Stimulated activated CD4-positive, alpha-beta T cell treated with anti-CD3 and anti-CD28 coated beads, Interleukin-1b, Interleukin-23, amount 100 ng/mL, for 24 hours (primary cell): ENCODE results near the gene ISL1.

ENCODE experiments used
- DNase-seq, 4 experiments: peaks; one replicate each; pipeline ENCODE4 v3.0.0-alpha.2; 2020; ENCODE audit warnings: low read depth in 4 of 4, low spot score in 1 of 4

ISL1 gene

GRCh38 chr5:51383131-51384121, at the start of gene ISL1:
Gene ISL1 (plus strand): TSS chr5:51383448. CDS start chr5:51383672, 224 bp downstream.
- DNase-seq: no peak

GRCh38 chr5:51336878-51337277, 46.4 kb upstream of the ISL1 start:
- DNase-seq: no peak

- DNase-seq: no peak
Measured at GRCh38 chr5:51345106-51345505, 38.1 kb upstream of the ISL1 start.

- no peak for DNase-seq
Measured at GRCh38 chr5:51347157-51347556, 36.1 kb upstream of the ISL1 start.

- no peak for DNase-seq
Measured at GRCh38 chr5:51347704-51348103, 35.5 kb upstream of the ISL1 start.

- DNase-seq: no peak
Measured at GRCh38 chr5:51371052-51371451, 12.2 kb upstream of the ISL1 start.

GRCh38 chr5:51373880-51374523, 9.2 kb upstream of the ISL1 start:
- no peak for DNase-seq

GRCh38 chr5:51375084-51375483, 8.2 kb upstream of the ISL1 start:
- DNase-seq: no peak

- DNase-seq: no peak
Measured at GRCh38 chr5:51376509-51376908, 6.7 kb upstream of the ISL1 start.

- no peak for DNase-seq
Measured at GRCh38 chr5:51377151-51378060, 5.8 kb upstream of the ISL1 start.

- no peak for DNase-seq
Measured at GRCh38 chr5:51378061-51378409, 5.2 kb upstream of the ISL1 start.

- no peak for DNase-seq
Measured at GRCh38 chr5:51378448-51379330, 4.6 kb upstream of the ISL1 start.

GRCh38 chr5:51379331-51379700, 3.9 kb upstream of the ISL1 start:
- DNase-seq: no peak

- DNase-seq: no peak
Measured at GRCh38 chr5:51380603-51381207, 2.5 kb upstream of the ISL1 start.

GRCh38 chr5:51381761-51382474, 1.3 kb upstream of the ISL1 start:
- DNase-seq: no peak

- DNase-seq: no peak
Measured at GRCh38 chr5:51382521-51383130, 622 bp upstream of the ISL1 start.

GRCh38 chr5:51384281-51384840, 1.1 kb downstream of the ISL1 start:
- DNase-seq: no peak

- no peak for DNase-seq
Measured at GRCh38 chr5:51385216-51385615, 2.0 kb downstream of the ISL1 start.
